HCT116 (cell line): Measurements from ENCODE around the gene GIMAP8. TPM values are rescaled to one million over a fixed set of nuclear protein-coding genes. Genes with fewer than 3 reads are reported as not detected.

ENCODE experiments used
- ATAC-seq: fragments of 200-7000 bp; cut with Tn5 transposase; 2 replicates; pipeline ENCODE4 v1.9.1; 2020; ENCODE audit warnings: mild to moderate bottlenecking, moderate library complexity
- BruUV-seq: library from RNA; stranded (reverse); fragments of 400-500 nt; replicated peaks from 2 replicates; lab custom pipeline; 2021; lab: Mats Ljungman, UMichigan
- CTCF ChIA-PET: fragments of 300-600 bp; sonication (Branson Sonifier 250); formaldehyde crosslinking; loops from one replicate; lab custom pipeline; 2021; ENCODE audit warnings: antibody characterized with exemption; lab: Charles Lee
- POLR2A ChIA-PET: fragments of 300-600, 350-600 bp; sonication (Branson Sonifier 250); formaldehyde crosslinking; loops from one replicate; lab custom pipeline; 2021; ENCODE audit warnings: antibody characterized with exemption; lab: Charles Lee
- RAD21 ChIA-PET, 2 experiments: fragments of 300-600 bp; sonication (Branson Sonifier 250); formaldehyde crosslinking; loops; one replicate each; lab custom pipeline; 2023; ENCODE audit warnings: low total read pairs in 2 of 2; ENCODE audit not compliant: uncharacterized antibody in 2 of 2, unreplicated experiment in 2 of 2, low non-redundant PET in 1 of 2; lab: Charles Lee
- DNase-seq: peaks from one replicate; pipeline ENCODE4 v3.0.0-alpha.2; 2010; ENCODE audit warnings: low read depth, low spot score
- H2AFZ ChIP-seq: fragments of 200-600 bp; shearing (Covaris generic), sonication (generic); 2 replicates; pipeline ENCODE4 v1.6.1; 2017; ENCODE audit warnings: low read depth, mixed run types, mixed read lengths, antibody characterized with exemption, low read length; ENCODE audit not compliant: poor library complexity, severe bottlenecking
- H3K27ac ChIP-seq: 2 replicates; pipeline ENCODE4 v1.5.1; 2012; ENCODE audit warnings: low read depth, low read length
- H3K27me3 ChIP-seq: fragments of 200-600 bp; sonication (generic); 2 replicates; pipeline ENCODE4 v1.6.1; 2016; ENCODE audit warnings: mixed run types, low read length, mixed read lengths; ENCODE audit not compliant: insufficient read depth
- H3K36me3 ChIP-seq, 2 experiments: fragments of 200-500 bp in 1 of 2; fragments of 200-600 bp in 1 of 2; sonication (Bioruptor generic) in 1 of 2; sonication (generic) in 1 of 2; 2 replicates each; pipeline versions ENCODE4 v1.5.1 to v1.6.1; 2014 to 2016; ENCODE audit warnings: low read length in 2 of 2, inconsistent platforms in 1 of 2, mixed read lengths in 1 of 2, mixed run types in 1 of 2; ENCODE audit not compliant: insufficient read depth in 2 of 2, control insufficient read depth in 1 of 2
- H3K4me1 ChIP-seq, 2 experiments: fragments of 200-600 bp in 1 of 2; sonication (generic) in 1 of 2; 2 replicates each; pipeline versions ENCODE4 v1.5.1 to v1.6.1; 2012 to 2017; ENCODE audit warnings: low read length in 2 of 2, inconsistent platforms in 1 of 2, mild to moderate bottlenecking in 1 of 2, mixed read lengths in 1 of 2, mixed run types in 1 of 2, moderate library complexity in 1 of 2; ENCODE audit not compliant: insufficient read depth in 2 of 2, control insufficient read depth in 1 of 2
- H3K4me2 ChIP-seq: fragments of 200-600 bp; sonication (generic); 2 replicates; pipeline ENCODE4 v1.6.1; 2017; ENCODE audit warnings: mixed run types, low read length, mixed read lengths
- H3K4me3 ChIP-seq, 2 experiments: fragments of 200-600 bp in 1 of 2; sonication (generic) in 1 of 2; replicated peaks in 1 of 2; 2 replicates each; pipeline ENCODE4 v1.5.1; 2011 to 2016; ENCODE audit warnings: low read length in 2 of 2, control low read depth in 1 of 2, low read depth in 1 of 2, mild to moderate bottlenecking in 1 of 2, mixed read lengths in 1 of 2, mixed run types in 1 of 2
- H3K79me2 ChIP-seq: fragments of 200-600 bp; sonication (generic); 2 replicates; pipeline ENCODE4 v1.6.1; 2017; ENCODE audit warnings: mild to moderate bottlenecking, mixed run types, low read length, moderate library complexity, mixed read lengths; ENCODE audit not compliant: insufficient read depth
- H3K9ac ChIP-seq: fragments of 200-600 bp; sonication (generic); 2 replicates; pipeline ENCODE4 v1.6.1; 2016; ENCODE audit warnings: low read length, mixed read lengths
- H3K9me2 ChIP-seq: fragments of 200-600 bp; sonication (generic), shearing (Covaris generic); 2 replicates; pipeline ENCODE4 v1.6.1; 2017; ENCODE audit warnings: mixed run types, mild to moderate bottlenecking, moderate library complexity; ENCODE audit not compliant: insufficient read depth
- H3K9me3 ChIP-seq, 2 experiments: fragments of 200-500 bp in 1 of 2; fragments of 200-600 bp in 1 of 2; sonication (Bioruptor generic) in 1 of 2; sonication (generic) in 1 of 2; 2 replicates each; pipeline ENCODE4 v1.6.1; 2014 to 2017; ENCODE audit warnings: low read length in 2 of 2, mixed read lengths in 2 of 2, inconsistent platforms in 1 of 2, low read depth in 1 of 2, mild to moderate bottlenecking in 1 of 2, mixed run types in 1 of 2, moderate library complexity in 1 of 2; ENCODE audit not compliant: control insufficient read depth in 1 of 2, insufficient read depth in 1 of 2
- H4K20me1 ChIP-seq: fragments of 200-600 bp; sonication (generic), shearing (Covaris generic); 2 replicates; pipeline ENCODE4 v1.6.1; 2017; ENCODE audit warnings: mixed run types, mild to moderate bottlenecking, moderate library complexity; ENCODE audit not compliant: insufficient read depth
- CBX3 ChIP-seq: IDR thresholded peaks from 2 replicates; pipeline ENCODE4 v1.6.1; 2012; ENCODE audit warnings: low read depth
- EGR1 ChIP-seq: IDR thresholded peaks from 2 replicates; pipeline ENCODE4 v1.6.1; 2012; ENCODE audit warnings: low read depth
- JUND ChIP-seq: IDR thresholded peaks from 2 replicates; pipeline ENCODE4 v1.6.1; 2012
- SRF ChIP-seq: IDR thresholded peaks from 2 replicates; pipeline ENCODE4 v1.6.1; 2012; ENCODE audit warnings: low read depth
- YY1 ChIP-seq: IDR thresholded peaks from 2 replicates; pipeline ENCODE4 v1.6.1; 2011; ENCODE audit warnings: low read length, low read depth, moderate library complexity, mild to moderate bottlenecking; ENCODE audit not compliant: insufficient replicate concordance; ENCODE audit errors: extremely low read depth
- ZFX ChIP-seq: fragments of 450-650 bp; IDR thresholded peaks from 2 replicates; pipeline ENCODE4 v1.6.1; 2017
- intact Hi-C: fragments of 100-400 bp; cut with micrococcal nuclease; formaldehyde crosslinking; loops from 2 replicates; pipeline ENCODE4 v1.10.0; 2022
- total RNA-seq: library from RNA; stranded (reverse); gene quantifications from one replicate; pipeline ENCODE4 v1.2.1, GENCODE V29; 2021; ENCODE audit not compliant: unreplicated experiment
- TF ChIP-seq, protein P1 (sequence below): IDR thresholded peaks from 2 replicates; pipeline ENCODE4 v1.6.1; 2011; ENCODE audit warnings: mild to moderate bottlenecking, low read length, moderate library complexity; ENCODE audit not compliant: insufficient replicate concordance; ENCODE audit errors: extremely low read depth
- TF ChIP-seq, protein P2 (sequence below): IDR thresholded peaks from 2 replicates; pipeline ENCODE4 v1.6.1; 2012; ENCODE audit warnings: low read depth

Gene GIMAP8
- total RNA-seq, 1 experiment from 2014 or later, result 0.15 TPM

DNA sequence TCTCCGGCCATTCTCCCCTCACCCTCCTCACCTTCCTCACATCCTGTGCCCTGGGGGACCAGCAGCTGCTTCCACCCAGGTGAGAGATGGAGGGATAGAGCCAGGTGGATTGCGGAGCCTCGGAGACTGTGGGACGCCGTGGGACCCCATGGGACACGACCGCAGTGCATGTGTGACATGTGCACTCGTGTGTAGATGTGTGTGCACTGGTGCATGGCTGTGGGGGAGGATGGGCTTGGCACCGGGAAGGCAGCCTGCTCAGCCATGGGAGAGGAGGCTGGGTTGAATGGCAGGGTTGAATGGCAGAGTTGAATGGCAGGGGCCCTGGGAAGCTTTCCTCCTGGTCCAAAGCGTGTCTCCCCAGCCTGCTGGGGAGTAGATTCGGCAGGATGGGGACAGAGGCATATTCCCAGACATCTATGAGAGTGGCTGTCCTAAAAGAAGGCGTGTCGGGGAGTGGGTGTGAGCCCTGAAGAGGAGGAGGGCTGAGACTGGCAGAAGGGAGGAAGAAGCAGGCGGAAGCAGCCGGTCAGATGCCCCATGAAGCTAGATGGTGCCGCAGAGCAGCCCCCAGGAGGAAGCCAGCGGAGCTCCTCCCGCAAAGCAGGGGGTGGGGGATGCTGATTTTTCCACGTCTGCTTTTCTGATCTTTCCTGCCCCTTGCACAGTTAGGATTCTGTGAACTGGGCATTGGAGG is 815 bp downstream of the GIMAP8 start:
- no peaks in the 10 kb centered on the region for H3K27me3 ChIP-seq

More for the DNA sequence above, 815 bp downstream of the GIMAP8 start:
- Histone ChIP-seq H3K9me2 (no peaks in the 10 kb centered on the region), H3K79me2 (no peaks in the 10 kb centered on the region), H3K4me2 (no peak overlapping the region), H2AFZ (no peak overlapping the region), H3K36me3 (no peaks in the 10 kb centered on the region), H3K27ac (no peak overlapping the region), H3K9ac (no peak overlapping the region), H4K20me1 (no peaks in the 10 kb centered on the region), H3K4me1 (no peaks in the 10 kb centered on the region), H3K9me3 (no peaks in the 10 kb centered on the region), H3K4me3 (no peak overlapping the region)
- no TSS peak for BruUV-seq
- ATAC-seq (no peak), DNase-seq (no peak)
- CTCF ChIA-PET, result no interaction called here
- RAD21 ChIA-PET, result interaction anchor here in 1 of 2 experiments (0.6 kb wide), 1 partner anchor 116 kb away, joined by 3 read pairs; no protein-coding TSS in a partner anchor
- intact Hi-C loops, result loop anchor here (10.0 kb wide), 1 partner anchor 424 kb away; no protein-coding TSS in a partner anchor
- TF ChIP-seq JUND (no peak), YY1 (no peak), EGR1 (no peak), ZFX (no peak), SRF (no peak), CBX3 (no peak)
- TF ChIP-seq, protein P1, sequence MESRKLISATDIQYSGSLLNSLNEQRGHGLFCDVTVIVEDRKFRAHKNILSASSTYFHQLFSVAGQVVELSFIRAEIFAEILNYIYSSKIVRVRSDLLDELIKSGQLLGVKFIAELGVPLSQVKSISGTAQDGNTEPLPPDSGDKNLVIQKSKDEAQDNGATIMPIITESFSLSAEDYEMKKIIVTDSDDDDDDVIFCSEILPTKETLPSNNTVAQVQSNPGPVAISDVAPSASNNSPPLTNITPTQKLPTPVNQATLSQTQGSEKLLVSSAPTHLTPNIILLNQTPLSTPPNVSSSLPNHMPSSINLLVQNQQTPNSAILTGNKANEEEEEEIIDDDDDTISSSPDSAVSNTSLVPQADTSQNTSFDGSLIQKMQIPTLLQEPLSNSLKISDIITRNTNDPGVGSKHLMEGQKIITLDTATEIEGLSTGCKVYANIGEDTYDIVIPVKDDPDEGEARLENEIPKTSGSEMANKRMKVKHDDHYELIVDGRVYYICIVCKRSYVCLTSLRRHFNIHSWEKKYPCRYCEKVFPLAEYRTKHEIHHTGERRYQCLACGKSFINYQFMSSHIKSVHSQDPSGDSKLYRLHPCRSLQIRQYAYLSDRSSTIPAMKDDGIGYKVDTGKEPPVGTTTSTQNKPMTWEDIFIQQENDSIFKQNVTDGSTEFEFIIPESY, result no peak
- TF ChIP-seq, protein P2, sequence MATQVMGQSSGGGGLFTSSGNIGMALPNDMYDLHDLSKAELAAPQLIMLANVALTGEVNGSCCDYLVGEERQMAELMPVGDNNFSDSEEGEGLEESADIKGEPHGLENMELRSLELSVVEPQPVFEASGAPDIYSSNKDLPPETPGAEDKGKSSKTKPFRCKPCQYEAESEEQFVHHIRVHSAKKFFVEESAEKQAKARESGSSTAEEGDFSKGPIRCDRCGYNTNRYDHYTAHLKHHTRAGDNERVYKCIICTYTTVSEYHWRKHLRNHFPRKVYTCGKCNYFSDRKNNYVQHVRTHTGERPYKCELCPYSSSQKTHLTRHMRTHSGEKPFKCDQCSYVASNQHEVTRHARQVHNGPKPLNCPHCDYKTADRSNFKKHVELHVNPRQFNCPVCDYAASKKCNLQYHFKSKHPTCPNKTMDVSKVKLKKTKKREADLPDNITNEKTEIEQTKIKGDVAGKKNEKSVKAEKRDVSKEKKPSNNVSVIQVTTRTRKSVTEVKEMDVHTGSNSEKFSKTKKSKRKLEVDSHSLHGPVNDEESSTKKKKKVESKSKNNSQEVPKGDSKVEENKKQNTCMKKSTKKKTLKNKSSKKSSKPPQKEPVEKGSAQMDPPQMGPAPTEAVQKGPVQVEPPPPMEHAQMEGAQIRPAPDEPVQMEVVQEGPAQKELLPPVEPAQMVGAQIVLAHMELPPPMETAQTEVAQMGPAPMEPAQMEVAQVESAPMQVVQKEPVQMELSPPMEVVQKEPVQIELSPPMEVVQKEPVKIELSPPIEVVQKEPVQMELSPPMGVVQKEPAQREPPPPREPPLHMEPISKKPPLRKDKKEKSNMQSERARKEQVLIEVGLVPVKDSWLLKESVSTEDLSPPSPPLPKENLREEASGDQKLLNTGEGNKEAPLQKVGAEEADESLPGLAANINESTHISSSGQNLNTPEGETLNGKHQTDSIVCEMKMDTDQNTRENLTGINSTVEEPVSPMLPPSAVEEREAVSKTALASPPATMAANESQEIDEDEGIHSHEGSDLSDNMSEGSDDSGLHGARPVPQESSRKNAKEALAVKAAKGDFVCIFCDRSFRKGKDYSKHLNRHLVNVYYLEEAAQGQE, result no peak
- POLR2A ChIA-PET, result no interaction called here
